Liver (tissue), 9 donors: Measurements from ENCODE around the gene PDGFD. TPM values are rescaled to one million over a fixed set of nuclear protein-coding genes. Genes with fewer than 3 reads are reported as not detected.

Experiments
- DNase-seq: peaks from one replicate; pipeline ENCODE4 v3.0.0-alpha.2; 2017; ENCODE audit warnings: low spot score
- H3K27ac ChIP-seq, 2 donors: one replicate each; pipeline ENCODE4 v1.7.0; 2013; ENCODE audit warnings: inconsistent platforms in 2 of 2, low read length in 2 of 2, control low read depth in 1 of 2, low read depth in 1 of 2, mild to moderate bottlenecking in 1 of 2
- H3K27me3 ChIP-seq, 4 donors: one replicate each; pipeline versions ENCODE4 v1.6.1 to v1.7.0; 2013; ENCODE audit warnings: low read length in 3 of 4, inconsistent platforms in 1 of 4, mild to moderate bottlenecking in 1 of 4, moderate library complexity in 1 of 4; ENCODE audit not compliant: control insufficient read depth in 4 of 4, insufficient read depth in 4 of 4
- H3K36me3 ChIP-seq, 4 donors: one replicate each; pipeline versions ENCODE4 v1.6.1 to v1.7.0; 2013; ENCODE audit warnings: low read length in 3 of 4, mild to moderate bottlenecking in 3 of 4, low read depth in 1 of 4, moderate library complexity in 1 of 4; ENCODE audit not compliant: control insufficient read depth in 4 of 4, insufficient read depth in 3 of 4
- H3K4me1 ChIP-seq, 4 donors: one replicate each; pipeline versions ENCODE4 v1.6.1 to v1.7.0; 2013; ENCODE audit warnings: low read length in 3 of 4, mild to moderate bottlenecking in 3 of 4, moderate library complexity in 1 of 4; ENCODE audit not compliant: control insufficient read depth in 4 of 4, insufficient read depth in 4 of 4
- H3K4me3 ChIP-seq, 3 donors: one replicate each; pipeline versions ENCODE4 v1.6.1 to v1.7.0; 2013; ENCODE audit warnings: low read length in 3 of 3, control low read depth in 1 of 3, low read depth in 1 of 3, mild to moderate bottlenecking in 1 of 3
- H3K9ac ChIP-seq, 2 donors: one replicate each; pipeline ENCODE4 v1.7.0; 2013; ENCODE audit warnings: low read length in 2 of 2, mild to moderate bottlenecking in 2 of 2, moderate library complexity in 2 of 2, control low read depth in 1 of 2, low read depth in 1 of 2
- H3K9me3 ChIP-seq, 4 donors: one replicate each; pipeline versions ENCODE4 v1.6.1 to v1.7.0; 2013; ENCODE audit warnings: low read length in 3 of 4; ENCODE audit not compliant: control insufficient read depth in 4 of 4
- ATF3 ChIP-seq: IDR thresholded peaks from 2 replicates; pipeline ENCODE4 v1.6.1; 2016; ENCODE audit warnings: antibody characterized with exemption
- EGR1 ChIP-seq, 2 donors: IDR thresholded peaks; 2 replicates each; pipeline ENCODE4 v1.6.1; 2016 to 2018; ENCODE audit warnings: antibody characterized with exemption in 2 of 2, low read depth in 2 of 2
- FOXA1 ChIP-seq: IDR thresholded peaks from 2 replicates; pipeline ENCODE4 v1.6.1; 2016; ENCODE audit warnings: antibody characterized with exemption
- FOXA2 ChIP-seq: IDR thresholded peaks from 2 replicates; pipeline ENCODE4 v1.6.1; 2016; ENCODE audit warnings: antibody characterized with exemption
- GABPA ChIP-seq, 2 donors: IDR thresholded peaks in 1 of 2; conservative IDR thresholded peaks in 1 of 2; 2 replicates each; pipeline ENCODE4 v1.6.1; 2016; ENCODE audit warnings: antibody characterized with exemption in 2 of 2, mild to moderate bottlenecking in 1 of 2, moderate library complexity in 1 of 2
- HNF4A ChIP-seq, 2 donors: conservative IDR thresholded peaks; 2 replicates each; pipeline ENCODE4 v1.6.1; 2016; ENCODE audit warnings: antibody characterized with exemption in 2 of 2, mild to moderate bottlenecking in 2 of 2
- HNF4G ChIP-seq: IDR thresholded peaks from 2 replicates; pipeline ENCODE4 v1.6.1; 2016; ENCODE audit warnings: antibody characterized with exemption
- JUND ChIP-seq, 2 donors: IDR thresholded peaks; 2 replicates each; pipeline ENCODE4 v1.6.1; 2016; ENCODE audit warnings: antibody characterized with exemption in 2 of 2
- NR2F2 ChIP-seq: IDR thresholded peaks from 2 replicates; pipeline ENCODE4 v1.6.1; 2016; ENCODE audit warnings: antibody characterized with exemption
- RAD21 ChIP-seq, 2 donors: IDR thresholded peaks; 2 replicates each; pipeline ENCODE4 v1.6.1; 2016; ENCODE audit warnings: antibody characterized with exemption in 2 of 2, mild to moderate bottlenecking in 2 of 2
- REST ChIP-seq: IDR thresholded peaks from 2 replicates; pipeline ENCODE4 v1.6.1; 2016; ENCODE audit warnings: antibody characterized with exemption, mild to moderate bottlenecking
- RXRA ChIP-seq, 2 donors: IDR thresholded peaks; 2 replicates each; pipeline ENCODE4 v1.6.1; 2017 to 2018; ENCODE audit warnings: antibody characterized with exemption in 2 of 2, mild to moderate bottlenecking in 1 of 2
- SP1 ChIP-seq: IDR thresholded peaks from 2 replicates; pipeline ENCODE4 v1.6.1; 2018; ENCODE audit warnings: antibody characterized with exemption, mild to moderate bottlenecking
- TAF1 ChIP-seq: conservative IDR thresholded peaks from 2 replicates; pipeline ENCODE4 v1.6.1; 2016; ENCODE audit warnings: antibody characterized with exemption, mild to moderate bottlenecking
- YY1 ChIP-seq: IDR thresholded peaks from 2 replicates; pipeline ENCODE4 v1.6.1; 2016; ENCODE audit warnings: antibody characterized with exemption, mild to moderate bottlenecking
- WGBS: extraction: QIAGEN DNeasy Blood & Tissue Kit; methylation state at CpG from one replicate; pipeline ENCODE4 v1.1.7; 2013; 5-methylcytosine and 5-hydroxymethylcytosine counted together
- polyA plus RNA-seq, 2 donors: library from polyadenylated mRNA; stranded (reverse) in 1 of 2; unstranded in 1 of 2; fragments of 200-250 nt in 1 of 2; fragments of >200 nt in 1 of 2; fragmentation: Nextera tagmentation in 1 of 2; extraction: Ambion mirVana in 1 of 2; gene quantifications; one replicate each; pipeline versions ENCODE4 v1.2.1 to v1.2.3, GENCODE V29; 2013 to 2015
- total RNA-seq, 2 donors: library from RNA; depleted of rRNA; stranded (reverse); fragments of >200 nt; gene quantifications; one replicate each; pipeline ENCODE4 v1.2.3, GENCODE V29; 2014
- TF ChIP-seq, protein P1 (sequence below): IDR thresholded peaks from 2 replicates; pipeline ENCODE4 v1.6.1; 2016; ENCODE audit warnings: antibody characterized with exemption
- TF ChIP-seq, protein P2 (sequence below): fragments of 150-350 bp; IDR thresholded peaks from 2 replicates; pipeline ENCODE4 v1.5.1; 2017; ENCODE audit warnings: improper control_type of control experiment, low read depth, low read length; ENCODE audit not compliant: missing input control
- TF ChIP-seq, protein P3 (sequence below): IDR thresholded peaks from 2 replicates; pipeline ENCODE4 v1.6.1; 2016; ENCODE audit warnings: antibody characterized with exemption
- donor health status: healthy.
- donor health status: healthy.
- donor health status: healthy.
- donor health status: healthy.
- donor health status: healthy.

Gene PDGFD
- total and polyA plus RNA-seq, 4 donors = 1.0 to 3.3 (median 2.1) TPM

- no peaks in the 10 kb centered on the region for H3K36me3 ChIP-seq
- no peaks in the 10 kb centered on the region for H3K27me3 ChIP-seq
- DNase-seq = no peak
- no peak overlapping the region for H3K4me3 ChIP-seq
- H3K4me1 ChIP-seq = no peaks in the 10 kb centered on the region
- no peak overlapping the region for H3K27ac ChIP-seq
- H3K9me3 ChIP-seq = no peaks in the 10 kb centered on the region
- 63% methylated on average over 1 of the region's 1 CpG for WGBS
- no peak overlapping the region for H3K9ac ChIP-seq
- TF ChIP-seq FOXA1 = no peak
- no peak for TF ChIP-seq HNF4A (conservative IDR thresholded peaks at IDR 0.05)
- TF ChIP-seq, protein P1, sequence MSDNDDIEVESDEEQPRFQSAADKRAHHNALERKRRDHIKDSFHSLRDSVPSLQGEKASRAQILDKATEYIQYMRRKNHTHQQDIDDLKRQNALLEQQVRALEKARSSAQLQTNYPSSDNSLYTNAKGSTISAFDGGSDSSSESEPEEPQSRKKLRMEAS = no peak
- TF ChIP-seq EGR1 (IDR thresholded peaks at IDR 0.05; ENCODE audit: low read depth in 2 of 2) = no peak
- no peak for TF ChIP-seq REST
- TF ChIP-seq ATF3 = no peak
- no peak for TF ChIP-seq RXRA (IDR thresholded peaks at IDR 0.05)
- TF ChIP-seq TAF1 = no peak
- TF ChIP-seq GABPA (IDR thresholded peaks at IDR 0.05 in 1 of 2, conservative IDR thresholded peaks at IDR 0.05 in 1 of 2) = no peak
- no peak for TF ChIP-seq FOXA2
- TF ChIP-seq HNF4G = no peak
- no peak for TF ChIP-seq SP1
- no peak for TF ChIP-seq YY1
These were observed 58.8 kb downstream of the PDGFD start for GRCh38 chr11:104105155-104105554.

DNA sequence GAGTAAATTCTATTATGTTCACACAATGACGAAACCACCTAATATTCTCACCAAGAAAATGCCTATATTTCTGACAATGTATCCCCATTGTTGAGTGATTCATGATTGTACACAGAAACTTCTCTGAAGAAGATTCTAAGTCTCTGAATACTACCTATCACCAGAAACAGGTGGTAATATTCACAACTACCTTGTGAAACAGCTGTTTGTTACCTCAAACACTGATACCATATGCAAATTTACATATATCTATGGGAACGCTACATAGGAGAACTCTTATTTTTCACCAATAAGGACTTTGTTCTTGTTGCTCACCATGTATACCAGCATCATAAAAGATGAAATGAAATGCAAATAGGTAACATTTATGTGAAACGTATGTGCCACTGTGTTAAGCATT is 59.3 kb downstream of the PDGFD start:
- WGBS = 81% methylated on average over 3 of the region's 3 CpGs
- no peak overlapping the region for H3K9ac ChIP-seq

More for the DNA sequence above, 59.3 kb downstream of the PDGFD start:
- TF ChIP-seq YY1 = no peak
- no peak for TF ChIP-seq JUND (IDR thresholded peaks at IDR 0.05)
- TF ChIP-seq, protein P2, sequence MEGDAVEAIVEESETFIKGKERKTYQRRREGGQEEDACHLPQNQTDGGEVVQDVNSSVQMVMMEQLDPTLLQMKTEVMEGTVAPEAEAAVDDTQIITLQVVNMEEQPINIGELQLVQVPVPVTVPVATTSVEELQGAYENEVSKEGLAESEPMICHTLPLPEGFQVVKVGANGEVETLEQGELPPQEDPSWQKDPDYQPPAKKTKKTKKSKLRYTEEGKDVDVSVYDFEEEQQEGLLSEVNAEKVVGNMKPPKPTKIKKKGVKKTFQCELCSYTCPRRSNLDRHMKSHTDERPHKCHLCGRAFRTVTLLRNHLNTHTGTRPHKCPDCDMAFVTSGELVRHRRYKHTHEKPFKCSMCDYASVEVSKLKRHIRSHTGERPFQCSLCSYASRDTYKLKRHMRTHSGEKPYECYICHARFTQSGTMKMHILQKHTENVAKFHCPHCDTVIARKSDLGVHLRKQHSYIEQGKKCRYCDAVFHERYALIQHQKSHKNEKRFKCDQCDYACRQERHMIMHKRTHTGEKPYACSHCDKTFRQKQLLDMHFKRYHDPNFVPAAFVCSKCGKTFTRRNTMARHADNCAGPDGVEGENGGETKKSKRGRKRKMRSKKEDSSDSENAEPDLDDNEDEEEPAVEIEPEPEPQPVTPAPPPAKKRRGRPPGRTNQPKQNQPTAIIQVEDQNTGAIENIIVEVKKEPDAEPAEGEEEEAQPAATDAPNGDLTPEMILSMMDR = no peak
- no peak for TF ChIP-seq HNF4A (conservative IDR thresholded peaks at IDR 0.05)
- no peak for TF ChIP-seq EGR1 (IDR thresholded peaks at IDR 0.05; ENCODE audit: low read depth in 2 of 2)
- TF ChIP-seq, protein P1 = no peak
- no peak for TF ChIP-seq NR2F2
- no peak for TF ChIP-seq HNF4G
- no peak for TF ChIP-seq RAD21 (IDR thresholded peaks at IDR 0.05)
- TF ChIP-seq REST = no peak
- TF ChIP-seq, protein P3, sequence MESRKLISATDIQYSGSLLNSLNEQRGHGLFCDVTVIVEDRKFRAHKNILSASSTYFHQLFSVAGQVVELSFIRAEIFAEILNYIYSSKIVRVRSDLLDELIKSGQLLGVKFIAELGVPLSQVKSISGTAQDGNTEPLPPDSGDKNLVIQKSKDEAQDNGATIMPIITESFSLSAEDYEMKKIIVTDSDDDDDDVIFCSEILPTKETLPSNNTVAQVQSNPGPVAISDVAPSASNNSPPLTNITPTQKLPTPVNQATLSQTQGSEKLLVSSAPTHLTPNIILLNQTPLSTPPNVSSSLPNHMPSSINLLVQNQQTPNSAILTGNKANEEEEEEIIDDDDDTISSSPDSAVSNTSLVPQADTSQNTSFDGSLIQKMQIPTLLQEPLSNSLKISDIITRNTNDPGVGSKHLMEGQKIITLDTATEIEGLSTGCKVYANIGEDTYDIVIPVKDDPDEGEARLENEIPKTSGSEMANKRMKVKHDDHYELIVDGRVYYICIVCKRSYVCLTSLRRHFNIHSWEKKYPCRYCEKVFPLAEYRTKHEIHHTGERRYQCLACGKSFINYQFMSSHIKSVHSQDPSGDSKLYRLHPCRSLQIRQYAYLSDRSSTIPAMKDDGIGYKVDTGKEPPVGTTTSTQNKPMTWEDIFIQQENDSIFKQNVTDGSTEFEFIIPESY = no peak
- TF ChIP-seq FOXA1 = no peak
- TF ChIP-seq TAF1 = no peak
- no peak for TF ChIP-seq RXRA (IDR thresholded peaks at IDR 0.05)
- TF ChIP-seq GABPA (IDR thresholded peaks at IDR 0.05 in 1 of 2, conservative IDR thresholded peaks at IDR 0.05 in 1 of 2) = no peak
- TF ChIP-seq FOXA2 = no peak
- no peak for TF ChIP-seq ATF3
- TF ChIP-seq SP1 = no peak
- Histone ChIP-seq H3K27me3 (no peaks in the 10 kb centered on the region), H3K4me3 (no peak overlapping the region), H3K4me1 (no peaks in the 10 kb centered on the region), H3K9me3 (no peaks in the 10 kb centered on the region), H3K36me3 (no peaks in the 10 kb centered on the region), H3K27ac (no peak overlapping the region)
- DNase-seq = no peak
